GM21526 (cell line): ENCODE measurements around the gene TIMM22.
"Not testable (repeated sequence)": the region's sequence is repeated elsewhere in the genome, so short reads cannot be mapped to it uniquely, and the experiment has no call there.

Source experiments
- ATAC-seq: cut with Tn5 transposase; IDR thresholded peaks from one replicate; pipeline ENCODE4 v1.9.1; 2021; ENCODE audit warnings: moderate library complexity; ENCODE audit not compliant: unreplicated experiment, low FRiP score

TIMM22 gene

GRCh38 chr17:996554-997344 lies at the start of gene TIMM22:
TSS of gene TIMM22 (plus strand) at chr17:997129. CDS start at chr17:997143, 14 bp downstream.
- peak; percentile 83 for ATAC-seq

- ATAC-seq: no peak
These were observed 48.6 kb upstream of the TIMM22 start for GRCh38 chr17:948284-948852.

GRCh38 chr17:949623-950303 lies 47.2 kb upstream of the TIMM22 start:
- ATAC-seq: no peak

GRCh38 chr17:951325-952132 lies 45.4 kb upstream of the TIMM22 start:
- no peak for ATAC-seq

- ATAC-seq: not testable (repeated sequence)
These were observed 44.3 kb upstream of the TIMM22 start for GRCh38 chr17:952592-952991.

- no peak for ATAC-seq
These were observed 43.2 kb upstream of the TIMM22 start for GRCh38 chr17:953767-954166.

- ATAC-seq: no peak
These were observed 42.3 kb upstream of the TIMM22 start for GRCh38 chr17:954431-955164.

- ATAC-seq: no peak
These were observed 40.0 kb upstream of the TIMM22 start for GRCh38 chr17:956905-957304.

- no peak for ATAC-seq
These were observed 39.0 kb upstream of the TIMM22 start for GRCh38 chr17:957856-958421.

- no peak for ATAC-seq
These were observed 38.0 kb upstream of the TIMM22 start for GRCh38 chr17:958712-959451.

GRCh38 chr17:962166-962565 lies 34.8 kb upstream of the TIMM22 start:
- no peak for ATAC-seq

- ATAC-seq: no peak
These were observed 34.3 kb upstream of the TIMM22 start for GRCh38 chr17:962670-963069.

- no peak for ATAC-seq
These were observed 32.1 kb upstream of the TIMM22 start for GRCh38 chr17:964876-965275.

- ATAC-seq: no peak
These were observed 31.5 kb upstream of the TIMM22 start for GRCh38 chr17:965311-965989.

GRCh38 chr17:967122-967521 lies 29.8 kb upstream of the TIMM22 start:
- no peak for ATAC-seq

- ATAC-seq: no peak
These were observed 27.9 kb upstream of the TIMM22 start for GRCh38 chr17:968812-969730.

- ATAC-seq: no peak
These were observed 27.0 kb upstream of the TIMM22 start for GRCh38 chr17:969811-970355.
